Muscle layer of colon (tissue), 2 donors: ENCODE data around the gene KDM4C.
"Not testable (repeated sequence)": the region's sequence is repeated elsewhere in the genome, so short reads cannot be mapped to it uniquely, and the experiment has no call there.

ENCODE experiments used
- H3K27ac ChIP-seq: one replicate; pipeline ENCODE4 v1.7.0; 2013; ENCODE audit warnings: low read depth, mild to moderate bottlenecking, low read length, moderate library complexity
- H3K27me3 ChIP-seq, 2 donors: one replicate each; pipeline ENCODE4 v1.7.0; 2013; ENCODE audit warnings: low read length in 2 of 2, mild to moderate bottlenecking in 2 of 2; ENCODE audit not compliant: insufficient read depth in 2 of 2, control insufficient read depth in 1 of 2
- H3K36me3 ChIP-seq: one replicate; pipeline ENCODE4 v1.7.0; 2013; ENCODE audit warnings: mild to moderate bottlenecking, low read length; ENCODE audit not compliant: insufficient read depth
- H3K4me1 ChIP-seq: one replicate; pipeline ENCODE4 v1.7.0; 2013; ENCODE audit warnings: mild to moderate bottlenecking, low read length; ENCODE audit not compliant: insufficient read depth
- H3K4me3 ChIP-seq, 2 donors: one replicate each; pipeline ENCODE4 v1.7.0; 2013; ENCODE audit warnings: low read length in 2 of 2, low read depth in 1 of 2, mild to moderate bottlenecking in 1 of 2, moderate library complexity in 1 of 2
- H3K9ac ChIP-seq: one replicate; pipeline ENCODE4 v1.7.0; 2013; ENCODE audit warnings: low read length
- H3K9me3 ChIP-seq: one replicate; pipeline ENCODE4 v1.7.0; 2013; ENCODE audit warnings: mild to moderate bottlenecking, low read length
- donor health status: abdominal sarcoma.
- donor health status: Adenocarcinoma of cecum.

The KDM4C gene

DNA sequence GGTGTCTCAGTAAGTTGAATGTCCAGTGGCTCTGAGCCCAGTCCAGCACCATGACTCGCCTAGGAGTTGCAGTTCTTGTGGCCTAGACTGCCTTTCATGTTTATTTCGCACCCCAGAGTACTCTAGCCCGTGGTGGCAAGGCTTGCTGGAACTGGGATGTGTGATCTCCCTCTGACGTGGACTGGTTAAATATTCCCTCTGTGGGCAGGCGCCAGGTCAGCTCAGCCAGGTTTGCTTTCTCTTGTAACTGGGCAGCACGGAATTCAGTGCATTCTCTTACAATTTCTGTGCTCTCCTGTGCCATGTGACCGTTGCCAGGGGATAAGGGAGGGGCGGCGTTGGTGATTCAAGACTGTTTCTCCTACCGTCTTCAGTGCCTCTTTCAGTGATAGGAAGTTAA is 270.8 kb downstream of the KDM4C start:
- Histone ChIP-seq H3K9me3 (no peaks in the 10 kb centered on the region), H3K4me3 (no peak overlapping the region), H3K36me3 (no peaks in the 10 kb centered on the region), H3K9ac (no peak overlapping the region), H3K4me1 (no peaks in the 10 kb centered on the region), H3K27me3 (no peaks in the 10 kb centered on the region), H3K27ac (no peak overlapping the region)

GRCh38 chr9:7030943-7031342 is 273.2 kb downstream of the KDM4C start:
- H3K4me3 ChIP-seq, H3K27me3 ChIP-seq, H3K4me1 ChIP-seq, H3K36me3 ChIP-seq, H3K9me3 ChIP-seq, H3K27ac ChIP-seq, H3K9ac ChIP-seq: not testable (repeated sequence)

- H3K9me3 ChIP-seq: no peaks in the 10 kb centered on the region
- no peaks in the 10 kb centered on the region for H3K27me3 ChIP-seq
- H3K27ac ChIP-seq: no peak overlapping the region
- H3K36me3 ChIP-seq: no peaks in the 10 kb centered on the region
- no peak overlapping the region for H3K9ac ChIP-seq
- no peak overlapping the region for H3K4me3 ChIP-seq
- no peaks in the 10 kb centered on the region for H3K4me1 ChIP-seq
Observed at GRCh38 chr9:7033076-7034045, 275.6 kb downstream of the KDM4C start.

GRCh38 chr9:7037176-7037575 is 279.4 kb downstream of the KDM4C start:
- Histone ChIP-seq H3K27me3 (no peaks in the 10 kb centered on the region), H3K4me1 (no peaks in the 10 kb centered on the region), H3K27ac (no peak overlapping the region), H3K9me3 (no peaks in the 10 kb centered on the region), H3K36me3 (no peaks in the 10 kb centered on the region), H3K4me3 (no peak overlapping the region), H3K9ac (no peak overlapping the region)

GRCh38 chr9:7042124-7042523 is 284.4 kb downstream of the KDM4C start:
- H3K4me1 ChIP-seq: no peaks in the 10 kb centered on the region
- H3K9ac ChIP-seq: no peak overlapping the region
- no peak overlapping the region for H3K4me3 ChIP-seq
- H3K27me3 ChIP-seq: no peaks in the 10 kb centered on the region
- peaks cover 4% of the 10 kb centered on the region for H3K36me3 ChIP-seq
- H3K27ac ChIP-seq: no peak overlapping the region
- no peaks in the 10 kb centered on the region for H3K9me3 ChIP-seq

DNA sequence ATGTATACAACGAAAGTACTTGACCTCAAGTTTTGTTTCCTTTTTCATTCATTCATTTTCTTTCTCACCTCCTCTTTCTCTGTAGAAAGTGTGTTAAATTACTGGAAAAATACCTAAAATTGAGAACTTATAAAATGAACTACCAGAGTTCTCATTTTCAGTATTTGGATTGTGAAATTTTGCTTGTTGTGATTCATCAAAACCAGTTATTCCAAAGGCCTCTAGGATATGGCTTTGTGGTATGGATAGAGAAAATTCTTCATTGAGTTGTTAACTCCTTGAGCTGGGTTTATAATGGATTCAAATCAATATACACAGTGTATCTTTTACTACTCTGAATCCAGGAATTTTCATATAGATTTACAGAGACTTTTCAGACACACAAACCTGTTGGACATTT is 287.6 kb downstream of the KDM4C start:
- H3K9ac ChIP-seq: no peak overlapping the region
- H3K9me3 ChIP-seq: no peaks in the 10 kb centered on the region
- no peaks in the 10 kb centered on the region for H3K27me3 ChIP-seq
- peaks cover 13% of the 10 kb centered on the region for H3K36me3 ChIP-seq
- no peaks in the 10 kb centered on the region for H3K4me1 ChIP-seq
- H3K27ac ChIP-seq: no peak overlapping the region
- H3K4me3 ChIP-seq: no peak overlapping the region

- H3K9ac ChIP-seq: no peak overlapping the region
- H3K4me1 ChIP-seq: no peaks in the 10 kb centered on the region
- H3K27ac ChIP-seq: no peak overlapping the region
- no peak overlapping the region for H3K4me3 ChIP-seq
- H3K9me3 ChIP-seq: no peaks in the 10 kb centered on the region
- peaks cover 13% of the 10 kb centered on the region for H3K36me3 ChIP-seq
- no peaks in the 10 kb centered on the region for H3K27me3 ChIP-seq
Observed at GRCh38 chr9:7051711-7052110, 293.9 kb downstream of the KDM4C start.

DNA sequence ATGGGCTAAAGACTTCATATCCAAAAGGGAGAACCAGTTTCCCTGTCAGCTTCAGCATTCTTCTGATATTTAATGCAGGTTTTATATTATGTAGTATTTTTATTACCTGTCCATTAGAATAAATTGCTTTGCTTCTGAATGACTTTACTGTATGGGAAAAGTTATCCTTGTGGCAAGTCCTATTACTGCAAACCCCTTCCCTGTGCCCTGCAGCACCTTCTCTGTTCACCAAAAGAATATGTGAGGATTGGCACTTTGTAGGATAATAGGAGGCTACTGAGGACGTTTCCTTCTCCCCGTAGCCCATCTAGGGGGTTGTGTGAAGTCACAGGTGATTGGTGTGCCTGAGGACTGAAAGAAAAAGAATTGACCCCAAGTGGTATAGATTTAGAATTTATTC is 296.1 kb downstream of the KDM4C start:
- Histone ChIP-seq H3K27ac (no peak overlapping the region), H3K27me3 (no peaks in the 10 kb centered on the region), H3K9me3 (no peaks in the 10 kb centered on the region), H3K36me3 (no peaks in the 10 kb centered on the region), H3K9ac (no peak overlapping the region), H3K4me3 (no peak overlapping the region), H3K4me1 (no peaks in the 10 kb centered on the region)

- H3K4me1 ChIP-seq: no peaks in the 10 kb centered on the region
- H3K4me3 ChIP-seq: no peak overlapping the region
- H3K27ac ChIP-seq: no peak overlapping the region
- H3K27me3 ChIP-seq: no peaks in the 10 kb centered on the region
- no peaks in the 10 kb centered on the region for H3K9me3 ChIP-seq
- H3K36me3 ChIP-seq: no peaks in the 10 kb centered on the region
- no peak overlapping the region for H3K9ac ChIP-seq
Observed at GRCh38 chr9:7055171-7055903, 297.6 kb downstream of the KDM4C start.

GRCh38 chr9:7056254-7056653 is 298.5 kb downstream of the KDM4C start:
- no peaks in the 10 kb centered on the region for H3K27me3 ChIP-seq

DNA sequence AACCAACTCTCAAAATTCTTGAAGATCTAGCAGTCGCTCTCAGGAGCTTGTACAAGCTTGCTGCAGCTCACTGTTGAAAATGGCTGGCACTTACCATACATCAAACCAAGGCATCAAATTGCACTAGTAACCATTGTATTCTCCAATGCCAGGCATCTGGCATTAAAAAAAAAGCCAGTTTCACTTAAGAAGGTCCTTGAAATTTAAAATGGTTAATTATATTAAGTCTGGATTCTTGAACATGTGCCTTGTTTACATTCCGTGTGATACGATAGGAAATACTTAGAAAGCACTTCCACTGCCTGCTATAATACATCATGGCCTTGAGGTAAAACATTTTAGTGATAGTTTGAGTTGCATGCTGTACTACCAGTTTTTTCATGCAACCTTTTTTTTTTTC is 300.7 kb downstream of the KDM4C start:
- no peak overlapping the region for H3K4me3 ChIP-seq
- H3K36me3 ChIP-seq: no peaks in the 10 kb centered on the region
- no peaks in the 10 kb centered on the region for H3K4me1 ChIP-seq
- H3K9me3 ChIP-seq: no peaks in the 10 kb centered on the region
- no peak overlapping the region for H3K9ac ChIP-seq
- no peak overlapping the region for H3K27ac ChIP-seq
- no peaks in the 10 kb centered on the region for H3K27me3 ChIP-seq

More at GRCh38 chr9:7056254-7056653, 298.5 kb downstream of the KDM4C start:
- Histone ChIP-seq H3K4me1 (no peaks in the 10 kb centered on the region), H3K27ac (no peak overlapping the region), H3K4me3 (no peak overlapping the region), H3K36me3 (no peaks in the 10 kb centered on the region), H3K9me3 (no peaks in the 10 kb centered on the region), H3K9ac (no peak overlapping the region)
